HT-29 (cell line): ENCODE measurements around the gene PTPN14. TPM values are rescaled to one million over a fixed set of nuclear protein-coding genes. Genes with fewer than 3 reads are reported as not detected.

Experiments used
- DNase-seq: peaks from one replicate; pipeline ENCODE4 v3.0.0-alpha.2; 2015; ENCODE audit warnings: low spot score
- total RNA-seq: library from RNA; depleted of rRNA; stranded (reverse); fragments of >200 nt; shearing (Covaris generic); gene quantifications from 2 replicates; pipeline ENCODE4 v1.2.3, GENCODE V29; 2014

Gene PTPN14
- total RNA-seq, 1 experiment from 2014 or later = 11.0 TPM

- no peak for DNase-seq
Observed at GRCh38 chr1:214476986-214477870, 74.2 kb downstream of the PTPN14 start.

DNA sequence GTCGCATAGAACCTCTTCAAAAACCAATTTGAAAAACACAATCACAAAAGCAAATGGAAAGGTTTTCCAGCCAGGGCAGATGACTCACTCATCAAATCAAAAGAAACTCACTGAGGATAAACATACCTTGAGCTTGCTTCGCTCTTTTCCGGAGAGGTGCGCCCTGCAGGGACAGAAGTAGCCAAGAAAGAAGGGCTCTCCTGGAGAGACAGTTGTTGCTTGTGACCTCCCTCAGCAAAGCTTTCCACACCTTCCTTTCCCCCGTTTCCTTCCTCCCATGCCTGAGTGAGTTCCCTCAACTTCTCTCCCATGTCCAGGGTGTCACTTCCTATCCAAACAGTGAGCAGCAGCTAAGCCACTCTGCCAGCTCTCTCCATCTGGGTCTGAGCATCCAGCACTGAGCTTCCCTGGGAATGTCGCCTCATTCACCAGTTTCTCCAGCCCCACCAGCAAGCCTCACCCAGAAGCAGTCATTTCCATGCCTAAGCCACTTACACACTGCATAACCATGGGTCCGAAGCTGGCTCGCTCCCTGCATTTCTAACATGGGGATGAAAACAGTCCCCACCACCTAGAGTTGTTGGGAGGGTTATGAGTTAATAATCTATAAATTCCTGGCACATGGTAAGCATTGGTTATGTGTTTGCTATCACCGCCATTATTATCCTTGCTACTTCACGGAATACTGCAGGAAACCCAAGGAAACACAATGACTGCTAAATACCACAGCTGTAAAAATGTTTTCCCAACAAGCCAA, 75.0 kb downstream of the PTPN14 start:
- DNase-seq = peak; percentile 36

DNA sequence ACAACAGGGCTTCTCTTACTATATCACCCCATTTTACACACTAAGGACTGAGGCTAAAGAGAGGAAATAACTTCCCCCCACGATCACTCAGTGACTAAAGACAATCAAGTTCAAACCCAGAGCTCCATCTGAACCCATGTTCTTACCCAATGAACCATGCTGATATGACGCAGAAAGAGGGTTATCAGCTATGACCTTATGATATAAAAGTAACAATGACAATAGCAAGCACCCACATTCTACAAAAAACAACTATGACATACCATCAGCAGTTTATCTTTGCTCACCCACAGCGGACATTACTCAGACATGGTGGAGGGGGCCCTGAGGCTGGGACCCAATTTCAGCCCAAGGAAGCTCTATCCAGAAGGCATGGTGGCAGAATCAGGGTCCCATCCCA, 75.7 kb downstream of the PTPN14 start:
- no peak for DNase-seq

GRCh38 chr1:214475331-214475730, 76.1 kb downstream of the PTPN14 start:
- no peak for DNase-seq

- DNase-seq = no peak
Observed at GRCh38 chr1:214474467-214474866, 76.9 kb downstream of the PTPN14 start.

DNA sequence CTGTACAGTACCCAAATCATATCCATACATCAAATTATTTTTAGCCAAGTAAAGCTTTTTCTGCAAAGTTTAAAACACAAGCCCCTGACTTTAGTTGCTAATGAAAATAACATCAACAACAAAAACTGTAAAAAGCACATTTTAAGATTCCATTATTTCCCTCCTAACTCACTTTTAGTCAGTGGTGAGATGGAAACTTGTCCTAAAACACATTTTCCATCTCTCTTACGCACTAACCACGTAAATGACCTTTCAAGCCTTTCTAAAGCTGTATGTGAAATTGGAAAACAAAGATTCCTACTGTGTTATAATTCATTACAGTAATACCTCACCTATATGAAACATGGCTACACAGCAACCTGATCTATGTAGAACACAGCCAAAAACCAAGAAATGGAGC, 77.5 kb downstream of the PTPN14 start:
- no peak for DNase-seq

DNA sequence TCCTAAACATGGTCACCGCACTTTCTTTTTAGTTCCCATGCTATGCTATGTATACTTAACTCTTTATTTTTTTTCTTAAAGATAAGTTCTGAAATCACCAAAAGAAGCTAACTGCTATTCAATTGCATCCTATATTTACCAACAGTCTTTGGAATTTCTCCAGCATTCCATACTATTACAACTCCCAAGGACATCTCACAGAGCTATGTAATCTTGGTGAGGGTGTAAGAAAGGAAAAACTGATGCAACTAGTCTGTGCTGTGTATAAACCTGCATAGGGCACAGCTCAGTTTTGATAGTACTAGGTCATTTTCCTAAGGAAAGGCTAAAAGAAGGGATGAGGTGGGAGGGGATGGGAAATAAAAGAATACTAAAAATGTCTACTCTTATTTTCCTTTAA, 78.0 kb downstream of the PTPN14 start:
- DNase-seq = no peak

GRCh38 chr1:214472364-214472763, 79.0 kb downstream of the PTPN14 start:
- DNase-seq = no peak

DNA sequence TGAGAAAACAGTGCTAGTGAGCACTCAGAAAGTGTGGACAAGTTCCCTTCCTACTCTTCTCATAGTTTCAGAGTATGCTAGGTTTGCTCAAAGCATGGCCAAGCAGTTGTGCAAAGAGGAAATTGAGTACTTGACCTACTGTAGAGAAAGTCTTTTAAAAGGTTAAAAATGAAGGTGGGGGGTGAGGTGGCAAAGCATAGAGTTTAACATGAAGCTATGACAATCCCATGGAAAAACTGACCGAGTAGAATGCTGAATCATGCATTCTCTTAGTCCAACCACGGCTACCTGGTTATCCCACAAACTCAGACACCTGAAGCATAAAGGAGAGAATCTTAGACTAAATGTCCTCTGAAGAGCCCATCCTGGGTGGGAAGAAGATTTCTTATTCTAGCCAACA, 79.9 kb downstream of the PTPN14 start:
- no peak for DNase-seq

DNA sequence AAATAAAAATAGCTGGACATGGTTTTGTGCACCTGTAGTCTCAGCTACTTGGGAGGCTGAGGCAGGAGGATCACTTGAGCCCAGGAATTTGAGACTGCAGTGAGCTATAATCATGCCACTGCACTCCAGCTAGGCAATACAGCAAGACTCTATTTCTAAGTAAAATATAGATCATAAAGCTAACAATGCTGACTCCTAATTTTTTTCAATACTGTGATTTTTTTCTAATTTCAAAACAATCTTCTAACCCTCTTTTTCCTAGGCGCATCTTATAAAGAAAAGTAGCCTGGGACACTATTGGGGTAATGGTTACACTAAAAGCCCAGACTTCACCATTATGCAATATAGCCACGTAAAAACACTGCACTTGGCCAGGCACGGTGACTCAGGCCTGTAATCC, 81.3 kb downstream of the PTPN14 start:
- no peak for DNase-seq

GRCh38 chr1:214469290-214469689, 82.1 kb downstream of the PTPN14 start:
- no peak for DNase-seq

- peak; percentile 49 for DNase-seq
Observed at GRCh38 chr1:214467078-214467585, 84.3 kb downstream of the PTPN14 start.

- DNase-seq = peak; percentile 53
Observed at GRCh38 chr1:214466403-214467077, 84.9 kb downstream of the PTPN14 start.

- no peak for DNase-seq
Observed at GRCh38 chr1:214464445-214465287, 86.7 kb downstream of the PTPN14 start.

DNA sequence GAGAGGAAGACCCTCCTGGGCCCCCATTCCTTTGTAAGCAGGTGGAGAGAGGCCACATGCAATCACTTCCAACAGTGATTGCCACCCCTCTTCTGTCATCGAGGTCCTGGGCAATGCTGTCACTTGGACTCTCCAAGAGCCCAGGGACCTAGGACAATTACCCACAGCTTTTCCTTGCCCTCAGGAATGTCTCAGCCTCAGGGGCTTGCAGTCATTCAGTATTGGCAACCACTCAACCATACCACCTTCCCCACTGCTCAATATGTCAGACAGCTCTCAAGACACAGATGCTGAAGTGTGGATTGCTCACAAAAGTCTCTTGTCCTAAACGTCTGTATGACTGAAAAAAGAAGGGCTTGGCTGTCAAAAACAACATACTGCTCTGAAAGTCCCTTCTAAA, 87.8 kb downstream of the PTPN14 start:
- no peak for DNase-seq

- DNase-seq = no peak
Observed at GRCh38 chr1:214462882-214463281, 88.5 kb downstream of the PTPN14 start.

DNA sequence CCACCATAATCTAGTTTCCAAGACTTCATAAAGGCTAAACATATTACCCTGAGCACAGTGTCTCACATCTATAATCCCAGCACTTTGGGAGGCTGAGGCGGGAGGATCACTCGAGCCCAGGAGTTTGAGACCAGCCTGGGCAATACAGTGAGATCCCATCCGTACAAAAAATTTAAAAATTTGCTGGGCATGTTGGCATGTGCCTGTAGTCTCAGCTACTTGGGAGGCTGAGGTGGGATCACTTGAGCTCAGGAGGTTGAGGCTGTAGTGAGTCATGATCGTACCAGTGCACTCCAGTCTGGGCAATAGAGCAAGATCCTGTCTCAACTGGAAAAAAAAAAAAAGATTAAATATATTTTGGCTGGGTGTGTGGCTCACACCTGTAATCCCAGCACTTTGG, 90.1 kb downstream of the PTPN14 start:
- no peak for DNase-seq

DNA sequence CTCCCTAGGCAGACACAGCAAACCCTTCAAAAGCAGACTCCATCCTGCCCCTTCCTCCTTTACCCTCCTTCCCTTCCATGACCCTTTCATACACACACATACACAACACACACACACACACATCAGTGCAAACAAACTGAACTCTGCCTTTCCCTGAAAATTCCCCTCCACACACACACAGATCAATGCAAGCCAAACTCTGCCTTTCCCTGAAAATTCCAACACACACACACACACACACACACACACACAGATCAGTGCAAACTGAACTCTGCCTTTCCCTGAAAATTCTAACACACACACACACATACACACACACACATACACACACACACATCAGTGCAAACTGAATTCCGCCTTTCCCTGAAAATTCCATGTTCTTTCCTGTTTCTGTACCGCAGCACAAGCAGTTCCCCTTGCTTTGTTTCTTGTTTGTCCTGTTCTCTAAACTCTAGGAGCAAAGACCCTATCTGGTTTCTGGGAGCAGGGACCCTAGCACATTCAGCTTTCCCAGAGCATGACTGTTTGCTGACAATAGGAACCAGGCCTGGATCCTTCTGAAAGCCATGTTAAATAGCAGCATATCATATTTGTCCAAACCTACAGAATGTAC, 91.0 kb downstream of the PTPN14 start:
- no peak for DNase-seq

- DNase-seq = no peak
Observed at GRCh38 chr1:214459895-214460294, 91.5 kb downstream of the PTPN14 start.

DNA sequence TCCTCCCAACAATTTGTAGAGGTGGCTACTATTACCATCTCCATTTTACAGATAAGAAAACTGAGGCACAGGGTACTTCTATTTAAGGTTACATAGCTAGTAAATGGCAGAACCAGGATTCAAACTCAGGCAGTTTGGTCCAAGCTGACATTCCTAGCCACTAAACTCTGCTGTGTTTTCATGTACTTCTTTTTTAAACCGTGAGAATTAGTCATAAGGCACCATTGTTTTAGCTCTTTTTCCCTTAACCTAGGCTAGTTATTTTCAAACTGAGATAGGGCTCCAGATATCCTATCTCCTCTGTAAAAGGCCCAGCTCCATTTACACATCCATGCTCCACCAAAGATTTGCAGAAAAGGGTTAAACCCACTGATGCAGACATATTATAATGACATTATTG, 92.9 kb downstream of the PTPN14 start:
- no peak for DNase-seq
